NCI-H1092 (cell line): Measurements from ENCODE around the gene USP47.
"Not testable (repeated sequence)": the region's sequence is repeated elsewhere in the genome, so short reads cannot be mapped to it uniquely, and the experiment has no call there.

ENCODE experiments used
- DNase-seq: peaks from one replicate; lab custom pipeline; 2025; lab: John Stamatoyannopoulos, UW

The USP47 gene

DNA sequence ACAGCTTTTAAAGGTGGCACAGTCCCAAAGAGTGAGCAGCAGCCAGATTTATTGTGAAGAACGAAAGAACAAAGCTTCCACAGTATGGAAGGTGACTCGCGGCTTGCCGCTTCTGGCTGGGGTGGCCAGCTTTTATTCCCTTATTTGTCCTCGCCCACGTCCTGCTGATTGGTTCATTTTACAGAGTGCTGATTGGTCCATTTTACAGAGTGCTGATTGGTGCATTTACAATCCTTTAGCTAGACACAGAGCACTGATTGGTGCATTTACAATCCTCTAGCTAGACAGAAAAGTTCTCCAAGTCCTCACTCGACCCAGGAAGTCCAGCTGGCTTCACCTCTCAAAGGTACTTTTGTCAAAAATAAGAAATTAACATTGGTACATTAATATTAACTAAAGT lies 10.4 kb upstream of the USP47 start:
- DNase-seq: not testable (repeated sequence)

DNA sequence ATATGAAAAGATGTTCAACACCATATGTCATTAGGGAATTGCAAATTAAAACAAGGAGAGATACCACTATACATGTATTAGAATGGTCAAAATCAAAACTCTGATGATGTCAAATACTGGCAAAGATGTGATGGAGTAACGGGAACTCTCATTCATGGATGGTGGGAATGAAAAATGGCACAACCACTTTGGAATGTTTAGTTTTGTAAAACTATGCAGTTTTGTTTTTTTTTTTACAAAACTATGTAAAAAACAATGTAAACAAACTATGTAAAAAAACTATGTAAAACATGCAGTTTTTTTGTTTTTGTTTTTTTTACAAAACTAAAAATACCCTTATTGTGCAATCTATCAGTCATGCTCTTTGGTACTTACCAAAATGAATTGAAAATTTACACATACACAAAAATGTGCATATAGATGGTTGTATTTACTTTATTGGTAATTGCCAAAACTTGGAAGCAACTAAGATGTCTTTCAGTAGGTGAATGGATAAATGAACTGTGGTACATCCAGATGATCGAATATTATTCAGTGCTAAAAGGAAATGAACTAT lies 5.0 kb upstream of the USP47 start:
- DNase-seq: no peak

DNA sequence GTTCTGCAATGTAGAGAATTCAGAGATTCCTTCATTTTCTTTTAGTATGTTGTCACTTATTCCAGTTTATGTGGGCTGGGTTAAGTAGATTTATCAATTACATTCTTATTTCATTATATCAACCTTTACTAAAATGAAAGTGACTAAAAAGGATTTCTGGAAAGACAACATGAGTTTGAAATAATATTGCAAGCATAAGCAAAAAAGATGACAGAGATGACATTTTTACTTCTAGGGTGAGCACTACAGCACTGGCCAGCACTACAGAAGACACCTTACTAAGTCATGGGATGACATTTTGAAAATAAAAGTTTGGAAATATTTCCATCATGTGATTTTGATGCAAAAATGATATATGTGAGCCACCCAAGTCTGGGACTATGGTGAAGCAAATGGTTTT lies 2.1 kb upstream of the USP47 start:
- DNase-seq: no peak

DNA sequence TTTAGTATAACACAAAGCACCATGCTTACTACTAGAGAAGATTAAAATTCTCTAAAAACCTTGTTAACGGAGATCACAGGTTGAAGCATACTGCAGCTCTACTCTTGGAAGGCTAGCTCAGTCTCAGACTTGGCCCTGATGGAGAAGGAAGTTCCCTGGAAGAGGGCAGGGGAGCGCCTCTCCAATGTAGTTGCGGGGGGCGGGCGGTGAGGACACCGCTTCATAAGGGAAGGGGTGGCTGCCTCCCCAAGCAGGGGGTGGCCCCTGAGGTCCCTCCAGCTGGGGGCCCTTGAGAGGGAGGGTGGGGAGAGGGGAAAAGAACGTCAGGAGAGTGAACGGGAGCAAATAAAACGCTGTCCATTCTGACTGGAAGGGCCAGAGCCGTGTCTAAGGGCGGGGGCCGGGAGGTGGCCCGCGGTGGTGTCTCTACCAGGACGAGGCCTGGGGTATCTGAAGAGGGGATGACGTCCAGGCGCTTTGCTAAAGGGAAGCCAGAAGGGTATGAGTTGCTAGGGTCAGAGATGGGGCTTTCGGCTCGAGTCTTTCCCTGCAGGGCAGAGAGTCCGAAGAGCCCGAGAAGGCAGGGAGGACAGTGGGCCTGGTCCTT lies 553 bp upstream of the USP47 start:
- DNase-seq: peak; percentile 49

DNA sequence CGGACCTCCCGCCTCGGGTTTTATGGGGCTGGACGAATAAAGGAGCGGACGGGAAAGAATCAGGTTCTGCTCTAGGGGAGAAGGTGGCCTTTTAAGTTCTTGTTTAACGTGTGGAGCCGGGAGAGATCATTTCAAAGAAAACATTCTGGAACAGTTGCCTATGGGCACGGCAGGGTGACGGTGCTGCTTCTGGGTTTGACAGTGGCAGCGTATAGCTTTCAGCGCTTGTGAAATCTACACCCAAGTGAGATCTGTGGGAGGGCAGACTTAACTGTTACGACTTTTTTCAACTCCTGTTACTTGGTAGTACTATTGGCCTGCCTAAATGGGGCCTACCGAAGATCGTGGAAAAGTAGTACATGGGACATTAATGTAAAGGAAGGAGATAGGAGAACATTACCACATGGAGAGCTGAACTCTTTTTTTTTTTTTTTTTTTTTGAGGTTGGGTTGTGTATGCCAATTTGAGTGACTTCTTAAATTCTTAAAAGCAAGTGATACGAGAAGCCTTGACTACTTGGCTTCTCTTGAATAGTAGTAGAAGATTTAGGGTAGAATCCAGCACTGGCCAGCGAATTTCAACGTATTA lies 743 bp downstream of the USP47 start:
- DNase-seq: peak; percentile 42

DNA sequence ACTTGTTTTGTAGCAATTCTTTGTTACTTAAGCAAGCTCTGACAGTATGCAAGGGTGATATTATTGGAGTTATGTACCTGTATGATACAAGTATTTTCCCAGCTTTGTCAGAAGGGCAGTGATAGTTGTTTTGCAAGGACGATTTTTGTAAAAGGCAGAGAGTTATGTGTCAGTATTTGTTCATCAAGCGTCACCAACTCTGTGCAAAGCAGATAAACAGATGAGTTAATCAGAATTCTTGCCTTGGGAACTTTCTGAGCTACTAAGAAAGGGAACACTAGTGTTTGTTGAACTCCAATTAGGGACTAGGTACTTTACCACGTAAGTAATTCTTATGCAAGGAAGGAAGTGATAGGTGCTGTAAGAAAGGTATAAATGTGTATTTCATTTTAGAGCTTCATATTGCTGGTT lies 1.4 kb downstream of the USP47 start:
- DNase-seq: no peak

DNA sequence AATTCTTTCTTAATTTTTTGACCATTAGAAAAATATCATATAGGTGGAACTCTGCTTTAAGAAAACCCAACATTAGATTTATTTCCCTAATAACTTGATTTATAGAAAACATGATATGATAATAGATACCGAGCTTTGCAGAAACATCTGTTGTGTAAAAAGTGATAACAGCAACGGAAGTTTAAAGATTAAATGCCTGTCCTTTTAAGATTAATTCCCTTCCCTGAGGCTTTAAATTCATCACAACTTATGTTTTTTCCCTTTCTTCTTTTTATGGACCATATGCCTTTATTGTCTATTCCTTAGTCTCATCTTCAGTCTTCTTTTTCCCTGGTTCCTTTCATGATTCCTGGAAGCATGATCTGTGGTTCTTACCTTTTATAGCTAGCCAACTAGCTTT lies 1.9 kb downstream of the USP47 start:
- DNase-seq: no peak

DNA sequence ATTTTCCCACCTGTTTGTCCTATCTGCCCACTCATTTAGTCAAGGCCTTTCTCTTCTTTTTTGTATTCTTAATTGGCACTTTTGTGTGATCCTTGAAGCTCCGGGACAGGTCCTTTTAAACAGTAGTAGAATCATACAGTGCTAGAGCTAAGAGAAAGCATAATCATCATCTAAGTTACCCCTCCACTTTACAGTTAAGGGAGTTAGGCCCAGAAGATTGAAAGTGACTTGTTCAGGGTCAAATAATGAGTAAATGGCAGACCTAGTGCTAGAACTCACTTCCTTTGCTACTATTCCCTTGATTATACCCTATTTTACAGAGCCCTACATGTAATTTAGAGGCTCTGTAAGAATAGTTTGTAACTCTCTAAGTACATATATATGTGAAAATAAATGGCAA lies 2.5 kb downstream of the USP47 start:
- DNase-seq: no peak

DNA sequence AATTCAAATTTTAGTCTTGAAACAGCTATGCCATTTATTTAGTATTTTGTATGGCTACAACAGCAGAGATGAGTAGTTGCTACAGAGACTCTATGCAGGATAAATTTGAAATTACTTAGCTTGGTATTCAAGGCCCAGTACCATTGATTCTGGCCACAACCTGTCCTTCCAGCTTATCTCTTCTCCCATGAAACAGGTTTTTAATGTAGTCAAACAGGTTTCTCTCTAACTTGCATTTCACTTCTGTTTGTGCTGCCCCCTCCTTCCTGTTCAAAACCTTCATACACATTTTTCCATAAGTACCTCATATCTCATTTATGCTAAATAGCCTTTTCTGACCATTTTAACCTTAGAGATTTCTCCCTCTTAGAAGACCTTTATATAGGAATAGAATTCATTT lies 3.3 kb downstream of the USP47 start:
- DNase-seq: no peak

DNA sequence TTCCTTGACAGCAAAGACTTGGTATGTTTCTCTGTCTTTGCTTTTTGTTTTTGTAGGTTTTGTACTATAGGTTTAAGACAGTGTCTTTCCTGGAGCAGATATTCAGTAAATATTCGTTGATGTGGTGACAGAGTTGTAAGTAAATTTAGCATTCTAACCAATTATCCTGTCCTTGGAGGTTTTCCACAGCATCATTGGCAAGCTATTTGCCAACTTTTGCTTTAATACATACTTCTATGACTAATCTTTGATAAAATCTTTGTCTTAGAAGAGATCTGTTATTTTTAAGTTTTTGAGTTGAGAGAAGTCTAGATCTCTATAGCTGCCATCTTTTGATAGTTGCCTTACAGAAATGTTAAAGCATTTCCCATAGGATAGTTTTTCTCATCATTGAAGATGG lies 3.8 kb downstream of the USP47 start:
- no peak for DNase-seq

DNA sequence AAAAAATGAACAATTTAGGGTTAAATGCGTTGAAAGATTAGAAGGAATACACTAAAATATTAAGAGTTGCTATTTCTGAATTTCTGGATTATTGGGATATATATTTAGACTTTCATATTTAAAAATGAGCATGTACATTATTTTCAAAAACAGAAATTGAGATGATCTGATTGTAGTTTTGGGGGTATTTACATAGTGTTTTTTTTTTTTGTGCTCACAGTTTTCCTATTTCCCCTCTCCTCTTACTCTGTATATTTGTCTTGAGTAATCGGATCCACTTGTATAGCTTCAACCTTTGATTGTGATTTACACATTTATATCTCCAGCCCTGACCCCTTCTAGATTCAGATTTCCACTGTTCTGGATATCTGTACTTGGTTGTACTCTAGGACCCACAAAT lies 5.3 kb downstream of the USP47 start:
- no peak for DNase-seq

DNA sequence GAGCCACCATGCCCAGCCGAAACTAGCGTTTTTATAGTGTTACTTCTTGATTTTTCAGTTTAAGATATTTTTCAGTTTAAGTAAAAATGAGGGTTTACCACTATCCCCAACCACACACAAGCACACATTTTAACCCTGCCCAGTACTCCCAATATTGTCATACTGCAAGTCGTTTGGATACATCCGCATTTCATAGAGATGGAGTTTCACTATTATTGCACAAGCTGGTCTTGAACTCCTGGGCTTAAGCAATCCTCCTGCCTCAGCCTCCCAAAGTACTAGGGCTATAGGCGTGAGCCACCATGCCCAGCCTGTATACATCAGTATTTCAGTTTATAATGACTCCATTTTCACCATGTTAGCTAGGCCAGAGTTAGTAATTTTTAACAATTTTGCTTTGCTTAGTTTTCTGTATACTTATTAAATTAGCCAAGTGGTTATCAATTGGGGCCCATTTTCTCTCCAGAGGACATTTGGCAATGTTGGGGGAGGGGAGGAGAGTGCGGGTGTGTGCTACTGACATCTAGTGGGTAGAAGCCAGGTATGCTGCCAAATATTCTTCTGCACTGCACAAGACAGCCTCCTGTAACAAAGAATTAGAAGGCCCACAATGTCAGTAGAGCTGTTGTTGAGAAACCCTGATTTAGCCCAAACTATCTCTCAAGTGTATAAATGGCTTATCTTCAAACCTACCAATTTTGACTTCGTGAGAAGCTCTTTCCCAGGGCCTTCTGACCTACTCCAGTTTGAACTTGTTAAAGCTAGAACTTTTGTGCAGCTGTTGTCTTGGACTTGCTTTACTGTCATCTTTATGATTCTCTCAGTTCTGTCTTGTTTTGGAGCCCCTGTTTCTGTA lies 7.3 kb downstream of the USP47 start:
- peak; percentile 6 for DNase-seq

DNA sequence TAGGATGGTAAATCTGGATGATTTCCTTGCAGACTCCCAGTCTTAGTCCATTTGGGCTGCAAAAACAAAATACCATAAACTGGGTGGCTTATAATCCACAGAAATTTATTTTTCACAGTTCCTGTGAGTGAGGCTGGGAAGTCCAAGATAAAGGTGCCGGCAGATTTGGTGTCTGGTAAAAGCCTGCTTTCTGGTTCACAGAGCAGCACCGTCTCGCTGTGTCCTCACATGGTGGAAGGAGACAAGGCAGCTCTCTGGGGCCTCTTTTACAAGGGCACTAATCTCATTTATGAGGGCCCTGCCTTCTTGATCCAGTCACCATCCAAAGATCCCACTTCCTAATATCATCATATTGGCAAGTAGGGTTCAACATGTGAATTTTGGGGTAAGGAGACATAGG lies 8.9 kb downstream of the USP47 start:
- no peak for DNase-seq

DNA sequence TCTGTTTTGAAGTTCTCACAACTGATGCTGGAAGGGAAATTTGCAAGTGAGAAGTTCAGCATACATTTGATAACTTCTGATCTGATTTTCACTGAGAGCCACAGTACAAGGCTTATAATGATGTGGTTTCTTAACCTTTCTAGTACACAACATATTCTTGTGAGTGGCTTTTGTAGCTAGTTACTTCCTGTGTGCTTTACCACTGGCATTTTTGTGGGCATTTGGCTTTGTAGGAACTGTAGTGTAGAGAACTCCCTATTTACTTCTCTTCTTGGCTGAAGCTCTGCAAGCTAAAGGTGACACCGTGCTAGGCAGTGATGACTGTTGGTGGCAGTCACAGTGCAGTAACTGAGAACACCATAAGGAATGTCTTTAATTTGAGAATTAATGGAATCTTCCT lies 14.9 kb downstream of the USP47 start:
- DNase-seq: no peak

DNA sequence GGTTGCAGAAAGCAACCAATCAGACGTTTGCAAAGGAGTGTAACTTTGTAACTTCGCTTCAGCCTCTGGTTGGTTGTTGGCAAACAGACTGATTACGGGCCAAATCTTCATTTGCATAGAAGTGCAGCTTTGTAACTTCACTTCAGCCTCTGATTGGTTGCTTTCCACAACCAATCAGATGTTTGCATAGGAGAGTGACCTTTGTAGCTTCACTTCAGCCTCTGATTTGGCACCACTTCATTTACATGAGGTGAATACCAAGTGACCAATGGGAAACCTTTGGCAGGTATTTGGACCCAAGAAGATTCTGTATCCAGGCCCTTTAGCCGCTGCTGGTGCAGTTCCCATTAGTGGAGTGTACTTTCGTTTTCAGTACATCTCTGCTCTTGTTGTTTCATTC lies 16.0 kb downstream of the USP47 start:
- no peak for DNase-seq

DNA sequence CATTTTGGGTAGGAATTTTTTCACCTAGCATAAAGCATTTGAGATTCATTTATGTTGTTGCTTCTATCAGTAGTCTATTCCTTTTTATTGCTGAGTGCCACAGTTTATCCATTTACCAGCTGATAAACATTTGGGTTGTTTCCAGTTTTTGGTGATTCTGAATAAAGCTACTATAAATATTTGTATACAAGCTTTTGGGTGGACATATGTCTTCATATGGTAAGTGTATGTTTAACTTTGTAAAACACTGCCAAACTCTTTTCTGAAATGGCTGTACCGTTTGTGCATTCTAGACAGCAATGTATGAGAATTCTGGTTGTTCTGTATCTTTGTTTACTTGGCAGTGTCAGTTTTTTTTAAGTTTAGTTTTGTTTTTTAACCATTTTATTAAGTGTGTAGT lies 16.9 kb downstream of the USP47 start:
- DNase-seq: no peak

DNA sequence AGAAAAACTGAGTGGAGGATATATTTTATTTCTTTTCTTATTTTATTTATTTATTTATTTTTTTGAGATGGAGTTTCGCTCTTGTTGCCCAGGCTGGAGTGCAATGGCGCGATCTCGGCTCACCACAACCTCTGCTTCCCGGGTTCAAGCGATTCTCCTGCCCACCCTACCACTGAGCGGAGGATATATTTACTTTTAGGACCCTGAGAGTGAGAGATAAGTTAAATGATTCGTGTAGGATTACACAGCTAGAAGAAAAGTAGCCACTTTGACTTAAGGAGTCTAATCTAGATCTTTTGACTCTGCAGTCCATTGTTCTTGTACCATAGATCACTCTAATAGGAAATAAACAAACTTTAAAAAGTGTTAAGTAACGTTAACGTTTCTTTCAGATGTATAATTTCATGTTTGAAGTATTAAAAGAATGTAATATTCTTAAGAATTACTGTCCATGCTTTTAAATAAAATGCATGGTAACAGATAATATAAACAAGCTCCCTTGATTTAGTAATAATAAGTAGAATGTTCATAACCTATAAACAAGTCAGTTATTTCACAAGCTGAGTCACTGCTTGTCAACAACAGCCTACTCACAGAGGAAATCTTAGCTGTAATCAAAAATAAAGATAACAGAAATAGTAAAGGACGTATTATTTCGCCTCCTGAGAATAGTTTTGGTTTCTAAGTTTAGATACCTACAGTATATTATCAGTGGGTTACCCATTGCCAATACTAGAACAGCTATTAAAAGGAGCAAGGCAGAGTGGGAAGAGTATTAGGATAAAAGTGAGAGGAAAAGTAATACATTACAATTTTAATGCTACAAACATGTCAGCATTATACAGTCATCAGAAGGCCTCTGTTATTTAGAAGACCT lies 18.6 kb downstream of the USP47 start:
- no peak for DNase-seq

DNA sequence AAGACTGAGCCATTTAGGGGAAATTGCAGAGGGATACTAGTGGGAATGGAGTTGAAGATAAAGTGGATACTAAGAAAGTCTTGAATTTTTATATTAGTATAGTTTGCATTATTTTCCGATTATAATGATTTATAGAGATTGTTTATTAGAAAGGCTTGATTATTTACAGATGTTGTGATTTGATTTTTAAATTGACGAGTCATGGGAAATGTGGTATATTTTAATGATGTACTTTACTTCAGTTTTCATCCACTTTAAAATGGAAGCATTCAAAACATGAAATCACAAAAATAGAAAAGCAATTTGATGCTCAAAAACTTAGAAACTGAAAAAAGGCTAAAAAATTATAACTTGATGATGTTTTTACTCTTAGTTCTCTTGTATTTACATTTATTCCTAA lies 21.2 kb downstream of the USP47 start:
- no peak for DNase-seq

DNA sequence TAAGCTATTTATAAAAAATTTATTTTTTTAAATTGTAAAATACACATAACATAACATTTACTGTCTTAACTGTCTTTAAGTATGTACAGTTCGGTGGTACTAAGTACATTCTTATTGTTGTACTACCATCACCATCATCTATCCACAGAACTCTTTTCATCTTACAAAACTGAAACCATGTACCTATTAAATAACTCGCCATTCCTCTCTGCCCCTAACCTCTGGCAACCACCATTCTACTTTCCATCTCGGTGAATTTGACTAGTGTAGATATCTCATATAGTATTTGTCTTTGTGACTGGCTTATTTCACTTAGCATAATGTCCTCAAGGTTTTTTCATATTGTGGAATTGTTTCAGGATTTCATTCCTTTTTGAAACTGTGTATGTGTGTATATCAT lies 22.6 kb downstream of the USP47 start:
- no peak for DNase-seq

DNA sequence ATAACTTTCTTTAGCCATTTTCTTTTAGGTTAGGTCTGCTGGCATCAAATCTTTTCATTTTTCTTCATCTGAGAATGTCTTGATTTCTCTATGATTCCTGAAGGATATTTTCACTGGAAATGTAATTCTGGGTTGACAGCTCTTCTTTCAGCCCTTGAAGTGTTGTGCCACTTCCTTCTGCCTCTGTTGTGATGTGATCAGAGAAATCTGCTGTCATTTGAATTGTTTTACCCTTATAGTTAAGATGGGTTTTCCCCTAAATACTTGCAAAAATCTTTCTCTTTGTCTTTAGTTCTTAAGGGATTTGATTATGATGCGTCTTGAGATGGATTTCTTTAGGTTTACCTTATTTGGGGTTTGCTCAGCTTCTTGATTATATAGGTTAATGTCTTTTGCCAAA lies 23.0 kb downstream of the USP47 start:
- DNase-seq: no peak

DNA sequence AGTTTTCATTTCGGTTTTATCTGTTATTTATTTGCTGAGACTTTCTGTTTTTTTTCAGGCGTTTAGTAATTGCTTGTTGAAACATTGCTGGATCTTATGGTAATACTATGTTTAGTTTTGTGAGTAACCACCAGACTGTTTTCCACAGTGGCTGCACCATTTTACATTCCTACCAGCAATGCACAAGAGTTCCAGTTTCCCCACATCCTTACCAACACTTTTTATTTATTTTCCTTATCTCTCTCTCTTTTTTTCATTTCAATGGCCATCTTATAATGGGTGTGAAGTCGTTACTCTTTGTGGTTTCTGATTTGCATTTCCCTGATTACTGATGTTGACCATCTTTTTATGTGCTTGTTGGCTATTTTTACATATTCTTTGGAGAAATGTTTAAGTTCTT lies 23.7 kb downstream of the USP47 start:
- no peak for DNase-seq

DNA sequence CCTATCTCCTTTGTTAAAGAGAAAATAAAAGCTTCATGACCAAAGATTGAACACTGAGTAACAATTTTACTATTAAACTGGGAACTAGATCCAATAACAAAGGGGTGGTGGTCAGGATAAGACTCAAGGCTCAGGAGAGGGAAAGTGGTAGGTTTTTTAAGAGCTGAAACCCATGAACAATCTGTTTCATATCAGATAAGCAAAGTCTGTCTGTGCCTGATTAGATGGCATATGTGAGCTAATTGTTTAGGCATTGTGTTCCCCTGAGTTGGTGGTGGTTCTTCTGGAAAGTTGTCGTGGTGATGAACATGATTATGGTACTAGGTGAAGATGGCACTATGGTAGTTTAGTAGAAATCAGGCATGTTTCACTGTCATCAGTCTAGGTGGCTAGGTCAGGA lies 24.4 kb downstream of the USP47 start:
- DNase-seq: no peak
